GM13977 (cell line): ENCODE data around the gene IFNL4.
A peak's percentile ranks its signal among the peaks of the same experiment; 100 is the strongest.

Source experiments
- DNase-seq: peaks from one replicate; pipeline ENCODE4 v3.0.0; 2012; ENCODE audit warnings: low spot score
- in situ Hi-C: fragments of 300-500 bp; cut with MboI; formaldehyde crosslinking; loops from one replicate; pipeline ENCODE4 v1.12.0; 2022; ENCODE audit warnings: low sequenced_read_pairs, low pct_unique_long_range_greater_than_20kb, mixed read lengths, inconsistent platforms; ENCODE audit not compliant: unreplicated experiment
- TF ChIP-seq, protein P1 (sequence below): IDR thresholded peaks from 2 replicates; pipeline ENCODE4 v1.5.1; 2012; ENCODE audit warnings: mild to moderate bottlenecking, control low read depth; ENCODE audit not compliant: insufficient read depth; ENCODE audit errors: extremely low read depth, missing control alignments

Gene IFNL4

DNA sequence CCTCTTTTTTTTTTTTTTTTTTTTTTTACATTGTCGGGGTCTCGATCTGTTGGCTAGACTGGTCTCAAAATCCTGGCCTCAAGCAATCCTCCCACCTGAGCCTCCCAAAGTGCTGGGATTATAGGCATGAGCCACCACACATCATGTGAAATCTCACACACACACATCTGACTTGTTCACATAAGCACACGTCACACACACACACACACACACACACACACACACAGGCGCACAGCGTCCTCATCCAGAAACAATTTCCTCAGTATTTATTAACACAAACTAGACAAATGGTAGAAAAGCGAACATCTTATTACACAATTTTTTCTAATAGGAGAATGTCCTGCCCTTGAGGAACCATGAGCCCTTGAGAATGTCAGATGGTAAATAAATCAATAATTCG, 39.5 kb downstream of the IFNL4 start:
- DNase-seq = no peak
- TF ChIP-seq, protein P1, sequence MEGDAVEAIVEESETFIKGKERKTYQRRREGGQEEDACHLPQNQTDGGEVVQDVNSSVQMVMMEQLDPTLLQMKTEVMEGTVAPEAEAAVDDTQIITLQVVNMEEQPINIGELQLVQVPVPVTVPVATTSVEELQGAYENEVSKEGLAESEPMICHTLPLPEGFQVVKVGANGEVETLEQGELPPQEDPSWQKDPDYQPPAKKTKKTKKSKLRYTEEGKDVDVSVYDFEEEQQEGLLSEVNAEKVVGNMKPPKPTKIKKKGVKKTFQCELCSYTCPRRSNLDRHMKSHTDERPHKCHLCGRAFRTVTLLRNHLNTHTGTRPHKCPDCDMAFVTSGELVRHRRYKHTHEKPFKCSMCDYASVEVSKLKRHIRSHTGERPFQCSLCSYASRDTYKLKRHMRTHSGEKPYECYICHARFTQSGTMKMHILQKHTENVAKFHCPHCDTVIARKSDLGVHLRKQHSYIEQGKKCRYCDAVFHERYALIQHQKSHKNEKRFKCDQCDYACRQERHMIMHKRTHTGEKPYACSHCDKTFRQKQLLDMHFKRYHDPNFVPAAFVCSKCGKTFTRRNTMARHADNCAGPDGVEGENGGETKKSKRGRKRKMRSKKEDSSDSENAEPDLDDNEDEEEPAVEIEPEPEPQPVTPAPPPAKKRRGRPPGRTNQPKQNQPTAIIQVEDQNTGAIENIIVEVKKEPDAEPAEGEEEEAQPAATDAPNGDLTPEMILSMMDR = no peak
- in situ Hi-C loops = no loop called here

DNA sequence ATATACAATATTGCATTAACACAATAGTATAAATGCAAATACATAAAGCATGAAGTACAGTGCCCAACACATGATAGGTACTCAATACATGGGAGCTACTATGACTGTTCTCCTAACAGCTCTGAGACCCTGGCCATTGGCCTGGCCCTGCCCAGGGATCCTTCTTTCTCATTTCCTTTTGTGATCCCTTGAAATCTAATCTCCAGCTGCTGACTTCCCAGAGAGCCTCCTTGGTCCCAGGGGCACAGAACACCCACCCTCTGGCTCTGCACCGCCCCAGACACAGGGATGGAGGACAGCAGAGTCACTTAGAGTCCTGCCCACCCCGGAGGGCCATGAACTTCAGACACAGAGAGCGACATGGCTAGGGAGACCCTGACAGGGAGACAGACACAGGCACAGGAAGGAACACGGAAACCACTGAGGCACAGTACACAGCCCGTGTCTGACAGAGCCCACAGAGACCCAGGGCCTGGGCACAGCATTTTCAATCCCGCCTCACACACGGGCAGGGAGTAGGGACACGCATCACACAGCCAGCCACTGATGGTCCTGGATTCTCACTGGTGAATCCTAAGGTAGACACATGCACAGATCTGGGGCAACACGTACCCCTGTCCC, 40.4 kb downstream of the IFNL4 start:
- DNase-seq = no peak
- in situ Hi-C loops = no loop called here

GRCh38 chr19:39207293-39207836, 41.3 kb downstream of the IFNL4 start:
- DNase-seq = no peak
- TF ChIP-seq, protein P1 = no peak
- in situ Hi-C loops = no loop called here

More for the DNA sequence above, 40.4 kb downstream of the IFNL4 start:
- TF ChIP-seq, protein P1 = no peak

DNA sequence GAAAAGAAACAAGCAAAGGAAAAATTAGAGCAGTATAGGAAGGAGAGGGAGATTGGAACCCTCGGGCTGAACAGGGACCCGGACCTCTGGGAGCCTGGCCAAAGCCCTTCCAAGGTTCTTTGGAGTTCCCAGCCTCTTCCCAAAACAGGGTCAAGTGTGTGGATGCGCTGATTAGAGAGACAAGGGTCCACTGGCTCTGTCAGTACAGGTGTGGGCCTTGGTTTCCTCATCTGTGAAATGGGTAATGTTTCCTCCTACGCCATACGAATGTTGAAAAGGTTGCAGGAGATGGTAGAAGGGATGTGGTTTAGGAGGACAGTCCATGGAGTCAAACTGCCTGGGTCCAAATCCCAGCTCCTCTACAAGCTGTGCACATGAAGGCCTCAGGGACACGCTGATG, 42.5 kb downstream of the IFNL4 start:
- TF ChIP-seq, protein P1 = no peak
- in situ Hi-C loops = no loop called here
- no peak for DNase-seq

DNA sequence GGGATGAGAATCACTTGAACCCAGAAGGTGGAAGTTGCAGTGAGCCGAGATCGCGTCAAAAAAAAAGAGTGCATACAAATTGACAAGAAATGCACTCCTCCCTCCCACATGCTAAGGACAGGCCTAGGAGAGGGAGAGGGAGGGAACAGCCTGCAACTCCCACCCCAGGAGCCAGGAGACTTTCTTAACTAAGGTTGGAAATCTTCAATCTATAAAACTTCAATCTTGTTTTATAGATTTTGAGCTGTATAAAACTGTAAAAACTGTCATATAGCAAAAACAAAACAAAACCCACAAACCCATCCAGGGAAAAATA, 43.2 kb downstream of the IFNL4 start:
- TF ChIP-seq, protein P1 = no peak
- in situ Hi-C loops = no loop called here
- peak; percentile 10 for DNase-seq

DNA sequence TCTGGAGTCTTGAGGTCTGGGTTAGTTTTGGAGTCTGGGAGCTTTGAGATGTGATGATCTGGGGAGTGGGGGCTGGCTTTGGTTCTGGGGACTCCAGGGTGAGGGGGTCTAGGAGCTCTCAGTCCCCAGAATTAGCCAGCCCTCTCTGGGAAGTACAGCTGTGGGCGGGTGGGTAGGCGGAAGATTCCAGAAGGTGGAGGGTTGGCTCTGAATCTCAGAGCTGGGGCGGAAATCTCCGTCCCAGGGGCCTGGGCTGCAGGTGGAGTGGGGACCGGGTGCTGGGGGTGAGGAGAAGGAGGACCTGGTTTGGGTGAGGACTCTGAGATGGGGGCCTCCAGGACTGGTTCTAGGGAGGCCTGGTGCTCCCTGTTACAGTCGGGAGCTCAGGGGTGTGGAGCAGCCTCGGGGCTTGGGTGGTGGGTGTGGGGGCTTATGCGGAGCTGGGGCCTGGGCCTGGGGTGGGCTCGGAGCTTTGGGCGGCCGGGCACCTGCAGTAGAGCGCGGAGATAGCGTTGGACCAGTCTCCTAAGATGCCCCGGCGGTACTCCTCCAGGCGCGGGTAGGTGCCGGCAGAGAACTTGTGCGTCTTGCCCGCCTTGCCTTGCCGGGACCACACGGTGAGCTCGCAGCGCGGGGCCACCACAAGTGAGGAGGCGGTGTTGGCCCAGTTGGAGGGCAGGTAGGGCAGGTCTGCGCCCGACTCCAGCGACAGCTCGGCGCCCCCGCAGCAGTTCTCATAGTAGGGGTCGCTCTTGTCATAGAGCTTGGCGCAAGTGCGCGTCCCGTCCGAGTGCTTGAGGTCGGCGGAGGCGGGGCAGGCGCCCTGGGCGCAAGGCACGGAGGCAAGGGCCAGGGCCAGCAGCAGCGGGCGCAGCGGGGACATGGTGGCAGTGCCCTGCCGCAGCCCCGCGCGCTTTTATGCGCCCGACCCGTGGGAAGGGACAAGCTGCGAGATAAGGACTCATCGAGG, 45.0 kb downstream of the IFNL4 start, which contains the start of gene SYCN:
Gene SYCN, minus strand, starts transcription at position 892 of the 970 bp plus-strand sequence. Its CDS starts 9 bp downstream, at position 883.
- no peak for DNase-seq
- in situ Hi-C loops = no loop called here
- TF ChIP-seq, protein P1 = no peak
